GM19452 (cell line): ENCODE results near the gene STK17A.
"Not testable (repeated sequence)": the region's sequence is repeated elsewhere in the genome, so short reads cannot be mapped to it uniquely, and the experiment has no call there.

Source experiments
- ATAC-seq: cut with Tn5 transposase; IDR thresholded peaks from one replicate; pipeline ENCODE4 v1.9.1; 2021; ENCODE audit not compliant: unreplicated experiment

Gene STK17A

GRCh38 chr7:43655584-43655983 lies 72.7 kb downstream of the STK17A start:
- no peak for ATAC-seq

- ATAC-seq: no peak
These were observed 74.1 kb downstream of the STK17A start for GRCh38 chr7:43656997-43657396.

- no peak for ATAC-seq
These were observed 76.0 kb downstream of the STK17A start for GRCh38 chr7:43658718-43659548.

- no peak for ATAC-seq
These were observed 76.6 kb downstream of the STK17A start for GRCh38 chr7:43659549-43659896.

- no peak for ATAC-seq
These were observed 77.2 kb downstream of the STK17A start for GRCh38 chr7:43660141-43660540.

- ATAC-seq: no peak
These were observed 81.8 kb downstream of the STK17A start for GRCh38 chr7:43664681-43665080.

GRCh38 chr7:43666938-43667337 lies 84.0 kb downstream of the STK17A start:
- ATAC-seq: no peak

- no peak for ATAC-seq
These were observed 85.1 kb downstream of the STK17A start for GRCh38 chr7:43668035-43668434.

- ATAC-seq: no peak
These were observed 86.6 kb downstream of the STK17A start for GRCh38 chr7:43669286-43670081.

GRCh38 chr7:43671521-43671920 lies 88.6 kb downstream of the STK17A start:
- ATAC-seq: no peak

GRCh38 chr7:43673243-43673976 lies 90.5 kb downstream of the STK17A start:
- not testable (repeated sequence) for ATAC-seq

- ATAC-seq: no peak
These were observed 91.9 kb downstream of the STK17A start for GRCh38 chr7:43674559-43675436.
